Skin of body (tissue), 2 donors: ENCODE data around the gene SULT1A3. TPM values are rescaled to one million over a fixed set of nuclear protein-coding genes. Genes with fewer than 3 reads are reported as not detected.
"Not testable (repeated sequence)": the region's sequence is repeated elsewhere in the genome, so short reads cannot be mapped to it uniquely, and the experiment has no call there.

Experiments used
- DNase-seq: peaks from one replicate; lab custom pipeline; 2025; lab: John Stamatoyannopoulos, UW
- total RNA-seq: library from RNA; depleted of rRNA; stranded (reverse); fragments of >200 nt; gene quantifications from one replicate; pipeline ENCODE4 v1.2.3, GENCODE V29; 2014

SULT1A3 gene
- total RNA-seq, 1 donor from 2014 or later: 3.1 TPM

- DNase-seq: no peak
These were observed 12.1 kb upstream of the SULT1A3 start for GRCh38 chr16:30186782-30187555.

DNA sequence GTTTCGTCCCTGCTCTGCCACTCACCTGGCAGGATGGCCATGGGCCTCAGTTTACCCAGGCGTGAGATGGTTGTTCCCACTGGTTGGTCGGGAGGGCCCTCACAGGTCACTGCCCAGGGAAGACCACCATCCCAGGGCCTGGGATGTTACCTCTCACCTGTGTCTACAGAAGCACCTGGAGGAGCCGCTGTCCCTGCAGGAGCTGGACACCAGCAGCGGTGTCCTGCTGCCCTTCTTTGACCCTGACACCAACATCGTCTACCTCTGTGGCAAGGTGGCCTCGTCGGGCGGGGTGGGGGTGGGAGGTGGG lies 11.5 kb upstream of the SULT1A3 start:
- DNase-seq: no peak

- DNase-seq: no peak
These were observed 11.0 kb upstream of the SULT1A3 start for GRCh38 chr16:30187971-30188561.

DNA sequence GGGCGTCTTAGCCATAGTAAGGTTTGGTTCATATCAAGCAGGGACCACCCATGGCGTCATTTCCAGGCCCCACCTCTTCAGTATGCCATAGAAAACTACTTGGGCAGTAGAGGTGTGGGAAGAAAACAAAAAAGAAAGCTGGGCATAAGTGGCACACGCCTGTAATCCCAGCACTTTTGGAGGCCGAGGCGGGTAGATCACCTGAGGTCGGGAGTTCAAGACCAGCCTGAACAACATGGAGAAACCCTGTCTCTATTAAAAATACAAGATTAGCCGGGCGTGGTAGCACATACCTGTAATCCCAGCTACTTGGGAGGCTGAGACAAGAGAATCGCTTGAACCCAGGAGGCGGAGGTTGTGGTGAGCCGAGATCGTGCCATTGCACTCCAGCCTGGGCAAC lies 7.9 kb upstream of the SULT1A3 start:
- DNase-seq: not testable (repeated sequence)

DNA sequence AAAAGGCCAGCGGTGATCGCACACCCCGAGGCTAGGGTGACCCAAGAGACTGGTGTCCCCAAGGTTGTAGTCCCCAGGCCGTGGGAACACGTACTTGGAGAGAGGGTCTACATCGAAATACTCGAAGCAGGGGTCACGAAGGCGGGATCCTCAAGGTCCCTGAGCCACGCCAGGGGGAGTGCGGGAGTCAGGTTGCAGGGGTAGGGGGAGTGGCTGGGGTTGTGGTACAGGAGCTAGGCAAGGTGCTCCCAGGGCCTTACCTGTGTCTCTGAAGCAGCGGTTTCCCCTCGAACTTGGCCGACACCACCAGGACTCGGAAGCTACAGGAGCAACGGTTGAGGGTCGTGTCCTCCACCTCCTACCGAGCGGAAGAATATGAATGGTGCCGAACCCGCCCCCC lies 6.0 kb upstream of the SULT1A3 start:
- DNase-seq: not testable (repeated sequence)

DNA sequence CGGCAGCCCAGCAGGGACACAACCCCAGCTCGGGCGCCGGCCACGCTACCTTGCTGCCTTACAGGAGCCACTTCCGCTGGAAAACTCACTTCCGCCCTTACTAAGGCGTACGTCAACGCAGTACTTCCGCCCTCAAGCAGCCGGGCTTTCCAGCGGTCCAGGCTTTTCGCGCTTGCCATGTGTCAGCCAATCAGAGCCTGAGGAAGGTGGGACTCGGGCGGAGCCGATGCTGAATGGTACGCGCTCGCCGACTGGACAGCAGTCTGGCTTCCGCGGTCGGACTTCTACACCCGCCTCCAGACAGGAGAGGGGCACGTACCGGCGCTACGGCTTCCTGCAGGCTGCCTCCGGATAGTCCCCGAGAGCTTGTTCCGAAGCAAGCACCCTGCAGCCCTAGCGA lies 5.4 kb upstream of the SULT1A3 start, which contains the start of the genes BOLA2B and SLX1A:
TSS of gene BOLA2B (minus strand) at position 52 of the 400 bp plus-strand sequence. CDS start 71 bp downstream, outside the sequence.
TSS of gene SLX1A (plus strand) at position 261 of the 400 bp plus-strand sequence. CDS start 210 bp downstream, outside the sequence.
- not testable (repeated sequence) for DNase-seq

- not testable (repeated sequence) for DNase-seq
These were observed 4.7 kb upstream of the SULT1A3 start for GRCh38 chr16:30194172-30194925.

- DNase-seq: not testable (repeated sequence)
These were observed 2.1 kb upstream of the SULT1A3 start for GRCh38 chr16:30197001-30197400.

DNA sequence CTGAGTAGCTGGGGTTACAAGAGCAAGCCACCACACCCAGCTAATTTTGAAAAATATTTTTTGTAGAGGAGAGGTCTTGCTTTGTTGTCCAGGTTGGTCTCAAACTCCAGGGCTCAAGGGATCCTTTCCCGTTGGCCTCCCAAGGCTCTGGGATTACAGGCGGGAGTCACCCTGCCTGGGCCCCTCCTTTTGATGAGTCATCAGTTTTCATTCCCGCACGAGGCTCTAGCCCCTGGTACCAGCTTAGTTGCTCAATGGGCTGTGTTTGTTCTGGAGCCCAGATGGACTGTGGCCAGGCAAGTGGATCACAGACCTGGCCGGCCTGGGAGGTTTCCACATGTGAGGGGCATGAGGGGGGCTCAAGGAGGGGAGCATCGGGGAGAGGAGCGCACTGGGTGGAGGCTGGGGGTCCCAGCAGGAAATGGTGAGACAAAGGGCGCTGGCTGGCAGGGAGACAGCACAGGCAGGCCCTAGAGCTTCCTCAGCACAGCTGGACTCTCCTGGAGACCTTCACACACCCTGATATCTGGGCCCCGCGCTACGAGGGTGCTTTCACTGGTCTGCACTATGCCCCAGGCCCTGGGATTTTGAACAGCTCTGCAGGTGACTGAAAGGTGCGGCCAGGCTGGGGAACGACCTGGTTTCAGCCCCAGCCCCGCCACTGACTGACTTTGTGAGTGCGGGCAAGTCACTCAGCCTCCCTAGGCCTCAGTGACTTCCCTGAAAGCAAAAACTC lies 721 bp downstream of the SULT1A3 start:
- DNase-seq: not testable (repeated sequence)

GRCh38 chr16:30205541-30206236 lies 6.6 kb downstream of the SULT1A3 start:
- not testable (repeated sequence) for DNase-seq

- DNase-seq: not testable (repeated sequence)
These were observed 7.2 kb downstream of the SULT1A3 start for GRCh38 chr16:30206252-30206651.

DNA sequence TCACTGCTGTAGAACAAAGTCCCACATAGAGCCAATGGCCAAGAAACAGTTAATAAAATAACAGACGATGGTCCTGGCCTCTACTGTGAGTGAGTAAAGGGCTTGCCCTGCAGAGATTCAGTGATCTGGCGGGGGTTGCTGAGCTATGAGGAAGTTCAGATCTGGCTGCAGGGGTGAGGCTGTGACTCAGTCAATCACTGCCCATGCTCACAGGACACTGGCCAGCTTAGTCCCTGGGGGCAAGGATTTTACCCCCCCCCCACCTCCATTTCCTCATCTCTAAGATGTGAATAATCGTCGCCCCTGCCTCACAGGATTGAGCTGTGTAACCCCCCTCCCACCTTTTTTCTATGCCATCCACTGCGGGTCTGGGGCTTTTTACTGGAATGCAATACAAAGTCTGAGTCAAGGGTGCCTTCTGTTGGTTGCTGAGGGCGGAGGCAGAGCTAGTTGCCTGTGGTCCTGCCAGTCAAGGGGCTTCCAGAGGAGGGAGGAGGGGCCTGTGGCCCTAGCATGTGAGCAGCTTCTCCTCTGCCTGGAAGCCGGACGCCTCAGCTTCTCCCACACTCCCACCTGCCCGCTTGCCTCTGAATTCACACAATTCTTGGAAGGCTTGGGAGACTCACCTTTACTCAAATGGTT lies 8.1 kb downstream of the SULT1A3 start:
- not testable (repeated sequence) for DNase-seq

GRCh38 chr16:30209032-30209431 lies 10.0 kb downstream of the SULT1A3 start:
- DNase-seq: not testable (repeated sequence)

DNA sequence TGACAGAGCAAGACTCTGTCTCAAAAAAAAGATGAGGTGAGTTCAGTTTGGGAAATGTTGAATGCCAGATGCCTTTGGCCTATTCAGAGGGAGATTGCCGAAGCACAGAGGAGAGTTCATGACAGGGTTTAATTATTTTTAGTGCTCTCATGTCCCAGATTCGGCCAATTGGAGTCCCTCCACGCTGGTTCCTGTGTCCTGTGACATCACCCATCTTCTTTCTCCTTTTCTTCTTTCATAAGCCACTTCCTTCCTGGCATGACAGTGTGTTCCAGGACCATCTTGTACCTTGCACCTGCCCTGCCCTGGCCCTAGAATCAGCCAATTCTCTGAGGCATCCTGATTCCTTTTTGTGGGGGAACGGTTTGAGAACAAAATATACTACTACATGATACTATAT lies 12.4 kb downstream of the SULT1A3 start:
- not testable (repeated sequence) for DNase-seq

GRCh38 chr16:30217082-30217481 lies 18.0 kb downstream of the SULT1A3 start:
- DNase-seq: not testable (repeated sequence)

DNA sequence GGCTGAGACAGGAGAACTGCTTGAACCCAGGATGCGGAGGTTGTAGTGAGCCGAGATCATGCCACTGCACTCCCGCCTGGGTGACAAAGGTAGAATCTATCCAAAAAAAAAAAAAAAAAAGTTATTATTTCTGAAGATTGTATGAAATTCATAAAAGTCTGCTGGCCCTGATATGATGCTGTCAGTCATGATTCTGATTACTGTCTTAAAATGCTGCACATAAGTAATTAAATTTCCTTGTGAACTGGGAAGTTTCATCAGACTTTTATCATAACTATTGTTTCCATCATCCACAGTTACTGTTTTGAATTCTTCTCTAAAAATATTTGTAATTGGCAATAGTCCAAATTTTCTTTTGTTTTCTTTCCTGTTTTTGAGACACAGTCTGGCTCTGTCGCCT lies 49.3 kb downstream of the SULT1A3 start, which contains the start of gene NPIPB13:
TSS of gene NPIPB13 (minus strand) at position 101 of the 400 bp plus-strand sequence. CDS start 2,906 bp downstream, outside the sequence.
- DNase-seq: not testable (repeated sequence)
